Retinal pigment epithelial cell (primary cell): ENCODE results near the gene PSMA6.
"Not testable (repeated sequence)": the region's sequence is repeated elsewhere in the genome, so short reads cannot be mapped to it uniquely, and the experiment has no call there.

ENCODE experiments used
- DNase-seq: peaks from one replicate; pipeline ENCODE4 v3.0.0-alpha.2; 2010; ENCODE audit warnings: low read depth
- H3K4me3 ChIP-seq: 2 replicates; pipeline ENCODE4 v1.5.1; 2011; ENCODE audit warnings: mild to moderate bottlenecking, low read length, control low read depth, moderate library complexity
- TF ChIP-seq, protein P1 (sequence below): conservative IDR thresholded peaks from 2 replicates; pipeline ENCODE4 v1.5.1; 2011; ENCODE audit warnings: low read depth, low read length, control low read depth, inconsistent platforms

PSMA6 gene

DNA sequence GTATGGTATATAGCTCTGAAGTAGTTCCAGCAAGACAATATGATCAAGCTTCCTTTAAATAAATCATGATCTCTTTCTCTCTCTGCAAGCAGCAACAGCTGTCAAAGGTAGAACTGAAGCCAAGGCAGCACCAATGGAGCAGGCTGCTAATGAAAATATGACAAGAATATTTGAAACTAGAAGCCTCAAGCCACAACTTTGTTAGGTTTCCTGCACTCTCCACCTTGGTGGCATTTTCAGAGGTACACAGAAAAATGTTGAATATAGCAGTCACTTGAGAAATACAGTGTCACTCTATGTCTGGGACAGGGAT, 43.8 kb upstream of the PSMA6 start:
- TF ChIP-seq, protein P1, sequence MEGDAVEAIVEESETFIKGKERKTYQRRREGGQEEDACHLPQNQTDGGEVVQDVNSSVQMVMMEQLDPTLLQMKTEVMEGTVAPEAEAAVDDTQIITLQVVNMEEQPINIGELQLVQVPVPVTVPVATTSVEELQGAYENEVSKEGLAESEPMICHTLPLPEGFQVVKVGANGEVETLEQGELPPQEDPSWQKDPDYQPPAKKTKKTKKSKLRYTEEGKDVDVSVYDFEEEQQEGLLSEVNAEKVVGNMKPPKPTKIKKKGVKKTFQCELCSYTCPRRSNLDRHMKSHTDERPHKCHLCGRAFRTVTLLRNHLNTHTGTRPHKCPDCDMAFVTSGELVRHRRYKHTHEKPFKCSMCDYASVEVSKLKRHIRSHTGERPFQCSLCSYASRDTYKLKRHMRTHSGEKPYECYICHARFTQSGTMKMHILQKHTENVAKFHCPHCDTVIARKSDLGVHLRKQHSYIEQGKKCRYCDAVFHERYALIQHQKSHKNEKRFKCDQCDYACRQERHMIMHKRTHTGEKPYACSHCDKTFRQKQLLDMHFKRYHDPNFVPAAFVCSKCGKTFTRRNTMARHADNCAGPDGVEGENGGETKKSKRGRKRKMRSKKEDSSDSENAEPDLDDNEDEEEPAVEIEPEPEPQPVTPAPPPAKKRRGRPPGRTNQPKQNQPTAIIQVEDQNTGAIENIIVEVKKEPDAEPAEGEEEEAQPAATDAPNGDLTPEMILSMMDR, result no peak
- no peak for DNase-seq
- no peak overlapping the region for H3K4me3 ChIP-seq

DNA sequence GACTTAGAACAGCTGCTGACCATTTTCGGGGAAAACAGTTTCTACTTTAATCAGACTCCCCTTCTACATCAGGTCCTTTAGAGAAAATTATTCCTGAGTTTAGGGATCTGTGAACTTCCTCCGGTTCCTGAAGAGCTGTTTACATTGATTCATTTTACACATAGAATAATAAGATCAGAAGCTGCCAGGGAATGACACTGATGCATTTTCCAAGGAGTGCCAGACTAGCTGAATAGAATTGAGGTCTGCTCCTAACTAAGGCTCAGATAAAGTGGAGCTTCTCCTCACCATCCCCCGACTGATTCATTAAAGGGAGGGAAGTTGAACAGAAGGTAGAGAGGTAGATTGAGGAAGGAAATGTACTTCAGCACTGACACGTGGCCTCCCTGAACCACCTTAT, 41.9 kb upstream of the PSMA6 start:
- DNase-seq, result no peak
- TF ChIP-seq, protein P1, result no peak

DNA sequence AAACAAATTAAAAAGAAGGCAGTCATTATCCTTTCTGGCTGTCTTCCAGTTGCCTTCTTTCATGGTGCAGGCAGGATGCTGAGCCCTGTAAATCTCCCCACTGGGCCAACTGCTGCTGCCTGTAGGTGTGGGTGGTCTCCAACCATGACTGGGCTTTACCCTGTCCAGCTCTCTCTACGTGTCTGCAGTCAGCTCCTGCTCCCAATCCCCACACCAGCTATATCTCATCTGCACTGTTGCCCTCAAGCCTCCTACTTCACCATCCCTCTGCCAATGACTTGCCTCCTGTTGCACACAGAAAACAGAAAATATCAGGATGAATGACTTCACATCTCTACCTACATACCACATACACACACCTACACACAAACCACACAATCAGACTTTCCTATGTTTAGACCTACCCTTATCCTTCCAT, 39.7 kb upstream of the PSMA6 start:
- DNase-seq, result no peak

More for the DNA sequence above, 41.9 kb upstream of the PSMA6 start:
- no peak overlapping the region for H3K4me3 ChIP-seq

DNA sequence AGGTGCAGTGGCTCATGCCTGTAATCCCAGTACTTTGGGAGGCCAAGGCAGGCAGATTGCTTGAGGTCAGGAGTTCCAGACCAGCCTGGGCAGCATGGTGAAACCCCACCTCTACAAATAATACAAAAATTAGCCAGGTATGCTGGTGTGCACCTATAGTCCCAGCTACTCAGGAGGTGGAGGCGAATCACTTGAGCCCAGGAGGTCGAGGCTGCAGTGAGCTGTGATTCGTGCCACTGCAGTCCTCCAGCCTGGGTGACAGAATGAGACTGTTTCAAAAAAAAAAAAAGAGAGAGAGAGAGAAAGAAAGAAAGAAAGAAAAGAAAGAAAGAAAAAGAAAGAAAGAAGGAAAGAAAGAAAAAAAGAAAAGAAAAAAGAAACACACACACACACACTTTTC, 39.1 kb upstream of the PSMA6 start:
- DNase-seq, H3K4me3 ChIP-seq: not testable (repeated sequence)

More for the DNA sequence above, 39.7 kb upstream of the PSMA6 start:
- TF ChIP-seq, protein P1, result no peak
- H3K4me3 ChIP-seq, result no peak overlapping the region

DNA sequence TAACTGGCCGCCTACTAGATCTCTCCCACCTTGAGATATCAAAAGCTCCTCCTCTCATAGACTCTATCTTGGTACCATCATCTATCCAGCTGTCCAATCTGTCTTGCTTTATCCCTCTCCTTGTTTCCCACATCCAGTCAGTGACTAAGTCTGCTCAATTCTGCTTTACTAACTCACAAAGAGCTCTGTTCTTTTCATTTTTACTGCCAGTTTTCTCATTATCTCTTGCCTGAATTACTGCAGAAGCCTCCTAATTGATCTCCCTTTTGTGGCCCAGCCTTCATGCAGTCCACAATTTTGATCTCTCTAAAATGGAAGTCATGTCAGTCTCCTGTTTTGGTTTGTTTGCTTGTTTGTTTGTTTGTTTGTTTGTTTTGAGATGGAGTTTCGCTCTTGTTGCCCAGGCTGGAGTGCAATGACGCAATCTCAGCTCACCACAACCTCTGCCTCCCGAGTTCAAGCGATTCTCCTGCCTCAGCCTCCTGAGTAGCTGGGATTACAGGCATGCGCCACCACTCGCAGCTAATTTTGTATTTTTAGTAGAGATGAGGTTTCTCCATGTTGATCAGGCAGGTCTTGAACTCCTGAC, 38.1 kb upstream of the PSMA6 start:
- DNase-seq, H3K4me3 ChIP-seq: not testable (repeated sequence)

DNA sequence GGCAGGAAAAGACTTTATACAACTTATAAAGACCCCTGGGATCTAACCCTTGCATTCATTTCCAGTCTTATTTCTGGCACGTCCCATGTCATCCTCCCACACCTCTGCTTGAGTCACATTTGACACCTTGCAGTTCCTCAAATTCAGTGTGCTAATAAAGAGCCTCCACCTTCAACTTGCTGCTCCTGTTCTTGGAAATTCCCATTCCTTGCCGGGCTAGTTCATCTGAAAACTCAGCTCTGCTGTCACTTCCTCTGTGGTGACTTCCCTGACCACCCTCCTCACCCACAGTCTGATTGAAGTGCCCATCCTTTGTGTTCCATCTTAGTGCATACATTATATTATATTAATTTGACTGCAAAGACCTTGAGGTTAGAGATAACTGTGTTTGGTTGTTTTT, 37.4 kb upstream of the PSMA6 start:
- TF ChIP-seq, protein P1, result no peak
- DNase-seq, result no peak
- no peak overlapping the region for H3K4me3 ChIP-seq

DNA sequence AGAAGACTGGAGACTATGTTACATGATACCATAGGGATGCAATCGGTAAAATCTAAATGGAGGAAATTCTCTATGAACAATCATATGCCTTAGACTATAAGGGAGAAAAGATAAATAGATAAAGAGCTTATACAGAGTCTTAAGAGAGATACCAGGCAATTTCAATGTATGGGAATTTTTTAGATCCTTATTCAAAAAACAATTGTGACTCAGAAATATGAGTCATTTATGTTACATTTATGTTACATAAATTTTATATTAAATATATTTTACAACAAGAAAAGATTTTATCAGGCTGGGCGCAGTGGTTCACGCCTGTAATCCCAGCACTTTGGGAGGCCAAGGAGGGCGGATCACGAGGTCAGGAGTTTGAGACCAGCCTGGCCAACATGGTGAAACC, 36.5 kb upstream of the PSMA6 start:
- TF ChIP-seq, protein P1, result no peak
- no peak overlapping the region for H3K4me3 ChIP-seq
- no peak for DNase-seq

DNA sequence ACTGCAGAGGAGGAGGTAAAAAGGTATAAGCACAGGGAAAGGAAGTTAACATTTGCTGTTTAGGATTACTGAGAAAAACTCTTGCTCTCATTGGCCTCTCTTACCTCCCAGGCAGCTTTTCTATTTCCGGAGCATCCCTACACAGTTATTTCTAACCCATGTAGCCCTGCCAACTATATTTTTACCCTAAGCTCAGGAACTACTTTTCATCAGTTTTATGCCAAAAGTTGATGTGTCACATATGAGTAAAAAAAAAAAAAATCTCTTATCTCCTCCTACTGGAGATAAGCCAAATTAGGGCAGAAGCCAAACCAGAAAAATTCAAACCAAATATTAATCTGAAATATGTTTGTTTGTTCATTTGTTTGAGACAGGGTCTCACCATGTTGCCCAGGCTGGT, 34.4 kb upstream of the PSMA6 start:
- no peak for DNase-seq
- TF ChIP-seq, protein P1, result no peak

More for the DNA sequence above, 34.4 kb upstream of the PSMA6 start:
- no peak overlapping the region for H3K4me3 ChIP-seq
